Psoas muscle (tissue), 8 donors: Measurements from ENCODE around the gene NRK. TPM values are rescaled to one million over a fixed set of nuclear protein-coding genes. Genes with fewer than 3 reads are reported as not detected.

Source experiments
- ATAC-seq, 4 donors: fragments of 200-7000 bp; cut with Tn5 transposase; one replicate each; pipeline ENCODE4 v1.9.1; 2020; ENCODE audit warnings: moderate library complexity in 3 of 4, mild to moderate bottlenecking in 2 of 4
- DNase-seq, 2 donors: peaks; one replicate each; pipeline ENCODE4 v3.0.0-alpha.2; 2020
- H3K27ac ChIP-seq: fragments of 200-600 bp; one replicate; pipeline ENCODE4 v1.8.0; 2022
- H3K27me3 ChIP-seq, 3 donors: fragments of 200-600 bp in 1 of 3; one replicate each; pipeline versions ENCODE4 v1.6.1 to v1.8.0; 2013 to 2022; ENCODE audit warnings: low read length in 2 of 3, mild to moderate bottlenecking in 2 of 3, moderate library complexity in 1 of 3; ENCODE audit not compliant: insufficient read depth in 3 of 3
- H3K36me3 ChIP-seq, 2 donors: fragments of 200-600 bp in 1 of 2; one replicate each; pipeline versions ENCODE4 v1.6.1 to v1.8.0; 2013 to 2022; ENCODE audit warnings: low read depth in 1 of 2, mild to moderate bottlenecking in 1 of 2, moderate library complexity in 1 of 2; ENCODE audit not compliant: insufficient read depth in 1 of 2
- H3K4me1 ChIP-seq: fragments of 200-600 bp; one replicate; pipeline ENCODE4 v1.8.0; 2022
- H3K4me3 ChIP-seq: fragments of 200-600 bp; one replicate; pipeline ENCODE4 v1.8.0; 2022; ENCODE audit warnings: mild to moderate bottlenecking
- H3K9me3 ChIP-seq: fragments of 200-600 bp; one replicate; pipeline ENCODE4 v1.8.0; 2022
- CTCF ChIP-seq: fragments of 200-600 bp; IDR thresholded peaks from one replicate; pipeline ENCODE4 v1.8.0; 2022; ENCODE audit warnings: antibody characterized with exemption
- WGBS, 3 donors: extraction: QIAGEN DNeasy Blood & Tissue Kit; methylation state at CpG; one replicate each; pipeline versions ENCODE4 v1.1.6 to v1.1.7; 2013; 5-methylcytosine and 5-hydroxymethylcytosine counted together
- intact Hi-C, 2 donors: fragments of 100-400 bp; cut with DNase I; formaldehyde crosslinking; loops; one replicate each; pipeline versions ENCODE4 v1.11.0 to v1.14.2; 2022
- polyA plus RNA-seq, 3 donors: library from polyadenylated mRNA; stranded (reverse); fragments of 200-250 nt; gene quantifications; one replicate each; pipeline ENCODE4 v1.2.3, GENCODE V29; 2013
- total RNA-seq, 4 donors: library from RNA; stranded (reverse); fragmentation: NEBNext Ultra II Directional in 2 of 4; extraction: Animal tissue kit (Norgen Biotek cat#: 25700) in 2 of 4; gene quantifications; one replicate each; pipeline versions ENCODE4 v1.2.1 to v1.2.4, GENCODE V29; 2021 to 2023
- donor health status: healthy with polysubstance abuse.
- donor health status: DM: no; HTN: no; CAD: no; lungs with moderate emphysema.
- donor health status: Bipolar disorder and iron deficiency.
- donor health status: healthy.
- donor health status: DM: yes; HTN: yes; CAD: no.
- donor health status: DM: no; HTN: no; CAD: no.
- donor health status: DM: no; HTN: no; CAD: no.
- donor health status: DM: yes; HTN: yes; CAD: no.

The NRK gene
- total and polyA plus RNA-seq, 7 donors: 0.03 to 1.8 (median 0.09) TPM; not detected in 1

- WGBS, 3 donors: 47 to 79% (median 75%) methylated on average over 3 of the region's 3 CpGs
- ATAC-seq (no peak), DNase-seq (no peak)
- Histone ChIP-seq H3K27ac (no peak overlapping the region), H3K4me3 (no peak overlapping the region), H3K9me3 (no peaks in the 10 kb centered on the region), H3K4me1 (no peaks in the 10 kb centered on the region), H3K36me3 (no peaks in the 10 kb centered on the region), H3K27me3 (peaks cover 0 to 31% (median 0%) of the 10 kb centered on the region in 3 donors)
- intact Hi-C loops: no loop called here
- TF ChIP-seq CTCF: peak; percentile 28
Measured at GRCh38 chrX:105876658-105877057, 54.3 kb downstream of the NRK start.

- Histone ChIP-seq H3K4me1 (no peaks in the 10 kb centered on the region), H3K4me3 (no peak overlapping the region), H3K9me3 (no peaks in the 10 kb centered on the region), H3K27ac (no peak overlapping the region), H3K27me3 (peaks cover 0 to 19% (median 0%) of the 10 kb centered on the region in 3 donors), H3K36me3 (no peaks in the 10 kb centered on the region)
- no peak for TF ChIP-seq CTCF
- intact Hi-C loops: no loop called here
- DNase-seq (no peak), ATAC-seq (no peak)
- WGBS, 3 donors: 50 to 73% (median 59%) methylated on average over 3 of the region's 3 CpGs
Measured at GRCh38 chrX:105880491-105880890, 58.2 kb downstream of the NRK start.

GRCh38 chrX:105882581-105883275, 60.4 kb downstream of the NRK start:
- H3K27ac ChIP-seq: no peak overlapping the region
- H3K36me3 ChIP-seq: no peaks in the 10 kb centered on the region
- TF ChIP-seq CTCF: no peak
- DNase-seq: no peak
- 42 to 49% (median 49%) methylated on average over 3 of the region's 3 CpGs for WGBS, 3 donors
- intact Hi-C loops: no loop called here
- no peaks in the 10 kb centered on the region for H3K4me1 ChIP-seq
- no peak overlapping the region for H3K4me3 ChIP-seq
- peaks cover 0 to 19% (median 0%) of the 10 kb centered on the region in 3 donors for H3K27me3 ChIP-seq
- no peak for ATAC-seq
- H3K9me3 ChIP-seq: no peaks in the 10 kb centered on the region

GRCh38 chrX:105894721-105895120, 72.4 kb downstream of the NRK start:
- Histone ChIP-seq H3K9me3 (no peaks in the 10 kb centered on the region), H3K27ac (no peak overlapping the region), H3K4me3 (no peak overlapping the region), H3K36me3 (no peaks in the 10 kb centered on the region), H3K27me3 (peaks cover 0 to 21% (median 0%) of the 10 kb centered on the region in 3 donors), H3K4me1 (no peaks in the 10 kb centered on the region)
- no peak for TF ChIP-seq CTCF
- ATAC-seq (no peak), DNase-seq (no peak)
- intact Hi-C loops: no loop called here

DNA sequence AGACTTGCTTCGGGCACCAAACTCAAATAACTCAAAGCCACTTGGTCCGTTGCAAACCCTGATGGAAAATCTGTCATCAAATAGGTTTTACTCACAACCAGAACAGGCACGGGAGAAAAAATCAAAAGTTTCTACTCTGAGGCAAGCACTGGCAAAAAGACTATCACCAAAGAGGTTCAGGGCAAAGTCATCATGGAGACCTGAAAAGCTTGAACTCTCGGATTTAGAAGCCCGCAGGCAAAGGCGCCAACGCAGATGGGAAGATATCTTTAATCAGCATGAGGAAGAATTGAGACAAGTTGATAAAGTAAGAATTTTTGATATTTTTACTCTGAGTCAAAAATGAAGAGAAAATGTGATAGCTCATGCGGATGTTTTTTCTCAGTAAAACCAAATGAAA, 87.2 kb downstream of the NRK start:
- Histone ChIP-seq H3K36me3 (no peaks in the 10 kb centered on the region), H3K27me3 (peaks cover 0 to 25% (median 0%) of the 10 kb centered on the region in 3 donors), H3K4me1 (no peaks in the 10 kb centered on the region), H3K27ac (no peak overlapping the region), H3K9me3 (no peaks in the 10 kb centered on the region), H3K4me3 (no peak overlapping the region)
- 83 to 95% (median 92%) methylated on average over 8 of the region's 8 CpGs for WGBS, 3 donors
- intact Hi-C loops: no loop called here
- ATAC-seq: no peak
- no peak for TF ChIP-seq CTCF
- DNase-seq: no peak
